HG03442 (cell line): Measurements from ENCODE around the gene ANAPC1.
"Not testable (repeated sequence)": the region's sequence is repeated elsewhere in the genome, so short reads cannot be mapped to it uniquely, and the experiment has no call there.

Experiments used
- ATAC-seq: cut with Tn5 transposase; IDR thresholded peaks from one replicate; pipeline ENCODE4 v1.9.1; 2021; ENCODE audit warnings: mild to moderate bottlenecking, moderate library complexity; ENCODE audit not compliant: unreplicated experiment

ANAPC1 gene

GRCh38 chr2:111883661-111884591, at the start of gene ANAPC1:
Gene ANAPC1, minus strand, starts transcription at chr2:111884193. Its CDS starts 3,368 bp downstream, at chr2:111880825.
- ATAC-seq: peak; percentile 80

- no peak for ATAC-seq
These were observed 48.9 kb upstream of the ANAPC1 start for GRCh38 chr2:111932841-111933291.

DNA sequence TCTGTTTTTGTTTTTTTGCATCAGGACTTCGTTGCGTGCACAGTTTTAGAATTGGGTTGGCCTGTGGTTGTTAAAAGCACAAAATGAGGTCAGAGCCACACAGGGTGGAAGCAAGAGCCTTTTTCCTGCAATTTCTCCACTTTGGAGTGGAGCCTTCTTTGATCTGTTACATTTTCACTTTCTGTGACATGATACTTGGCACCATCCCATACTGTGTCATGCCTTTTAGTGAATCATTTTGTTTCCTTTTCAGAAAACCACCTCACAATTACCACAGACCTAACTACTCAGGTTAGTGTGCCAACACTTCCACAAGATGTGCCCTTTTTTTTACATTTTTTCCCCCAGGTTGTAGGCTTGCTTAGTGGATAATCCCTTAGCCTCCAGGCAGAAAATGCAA, 46.9 kb upstream of the ANAPC1 start:
- no peak for ATAC-seq

- no peak for ATAC-seq
These were observed 46.4 kb upstream of the ANAPC1 start for GRCh38 chr2:111930409-111930808.

GRCh38 chr2:111927723-111928122, 43.7 kb upstream of the ANAPC1 start:
- ATAC-seq: no peak

- no peak for ATAC-seq
These were observed 40.7 kb upstream of the ANAPC1 start for GRCh38 chr2:111924617-111925107.

DNA sequence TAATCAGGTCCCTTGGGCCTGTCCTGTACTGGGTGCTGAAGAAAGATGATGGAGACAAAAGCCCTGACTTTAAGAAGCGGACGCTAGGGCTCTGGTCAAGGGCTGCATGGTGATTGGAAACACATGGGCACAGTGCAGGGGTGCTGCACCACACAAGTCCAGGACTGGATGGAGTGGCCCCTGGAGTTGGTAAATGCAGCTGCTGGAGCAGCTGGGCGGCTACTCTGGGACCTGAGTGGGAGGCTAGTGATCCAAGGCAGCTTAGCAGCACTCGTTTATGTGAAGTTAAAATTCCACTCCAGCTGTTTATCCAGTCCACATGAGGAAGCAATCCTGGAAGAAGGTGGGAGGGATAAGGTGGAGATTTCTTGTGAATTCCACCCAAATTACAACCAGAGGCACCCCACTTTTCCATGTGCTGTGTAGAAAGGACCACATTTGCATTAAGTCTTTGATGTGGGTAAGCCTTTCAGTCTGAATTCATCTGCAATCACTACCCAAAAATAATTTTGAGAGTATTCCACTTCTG, 39.3 kb upstream of the ANAPC1 start:
- ATAC-seq: no peak

GRCh38 chr2:111919794-111920608, 36.0 kb upstream of the ANAPC1 start:
- no peak for ATAC-seq

DNA sequence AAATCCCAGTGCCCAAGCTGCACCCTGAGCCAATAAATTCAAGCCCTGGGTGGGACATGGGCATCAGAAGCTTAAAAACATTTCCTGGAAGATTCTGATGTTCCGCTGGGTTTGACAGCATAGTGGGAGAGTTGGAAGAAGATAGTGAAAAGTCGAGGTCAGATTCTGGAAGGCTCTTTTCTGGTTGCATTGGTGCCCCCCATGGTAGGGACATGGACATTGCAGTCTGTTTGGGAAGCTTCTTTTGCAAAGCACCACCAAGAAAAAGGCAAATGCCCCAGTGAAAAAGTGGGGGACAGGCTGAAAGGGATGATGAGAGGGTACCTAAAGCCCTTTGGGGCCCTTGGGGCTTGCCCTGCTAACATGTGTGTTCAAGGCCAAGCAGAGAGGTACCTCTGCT, 35.4 kb upstream of the ANAPC1 start:
- no peak for ATAC-seq

DNA sequence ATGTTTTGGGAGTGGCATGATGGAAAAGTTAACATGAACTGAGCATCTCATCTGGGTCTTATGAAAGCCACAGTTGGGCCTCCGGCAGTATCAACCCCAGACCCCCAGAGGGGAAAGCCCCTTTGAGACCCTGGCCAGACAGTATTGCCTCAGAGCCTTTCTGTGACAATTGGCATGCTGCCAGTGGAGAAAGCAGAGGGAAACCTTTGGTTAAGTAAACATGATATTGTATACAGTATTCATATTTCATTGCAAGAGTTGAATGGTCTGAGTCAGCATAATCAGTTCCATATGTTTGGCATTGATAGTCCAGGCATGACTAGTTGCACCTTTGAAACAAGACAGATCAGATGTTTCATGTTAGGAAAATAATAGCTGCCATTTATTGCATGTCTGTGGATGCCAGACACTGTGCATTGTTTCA, 34.4 kb upstream of the ANAPC1 start:
- no peak for ATAC-seq

DNA sequence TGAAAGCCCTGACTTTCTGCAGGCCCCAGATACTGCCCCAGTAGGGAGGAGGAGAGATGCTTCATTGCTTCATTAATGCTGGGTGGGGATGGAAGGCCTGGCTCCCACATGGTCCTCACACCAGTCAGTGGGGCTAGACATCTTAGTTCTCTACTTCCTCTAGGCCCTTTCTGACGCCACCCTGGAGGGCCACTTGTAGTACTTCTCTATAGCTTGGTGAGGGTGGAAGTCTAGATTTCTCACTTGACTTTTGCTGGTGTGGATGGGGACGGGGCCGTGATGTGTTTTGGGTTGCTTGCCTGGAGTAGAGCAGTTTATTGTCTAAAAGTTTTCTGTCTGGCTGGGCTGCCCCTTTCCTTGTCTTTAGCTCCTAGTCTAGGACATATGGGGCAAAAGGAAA, 33.1 kb upstream of the ANAPC1 start:
- no peak for ATAC-seq

- no peak for ATAC-seq
These were observed 28.6 kb upstream of the ANAPC1 start for GRCh38 chr2:111912547-111912946.

DNA sequence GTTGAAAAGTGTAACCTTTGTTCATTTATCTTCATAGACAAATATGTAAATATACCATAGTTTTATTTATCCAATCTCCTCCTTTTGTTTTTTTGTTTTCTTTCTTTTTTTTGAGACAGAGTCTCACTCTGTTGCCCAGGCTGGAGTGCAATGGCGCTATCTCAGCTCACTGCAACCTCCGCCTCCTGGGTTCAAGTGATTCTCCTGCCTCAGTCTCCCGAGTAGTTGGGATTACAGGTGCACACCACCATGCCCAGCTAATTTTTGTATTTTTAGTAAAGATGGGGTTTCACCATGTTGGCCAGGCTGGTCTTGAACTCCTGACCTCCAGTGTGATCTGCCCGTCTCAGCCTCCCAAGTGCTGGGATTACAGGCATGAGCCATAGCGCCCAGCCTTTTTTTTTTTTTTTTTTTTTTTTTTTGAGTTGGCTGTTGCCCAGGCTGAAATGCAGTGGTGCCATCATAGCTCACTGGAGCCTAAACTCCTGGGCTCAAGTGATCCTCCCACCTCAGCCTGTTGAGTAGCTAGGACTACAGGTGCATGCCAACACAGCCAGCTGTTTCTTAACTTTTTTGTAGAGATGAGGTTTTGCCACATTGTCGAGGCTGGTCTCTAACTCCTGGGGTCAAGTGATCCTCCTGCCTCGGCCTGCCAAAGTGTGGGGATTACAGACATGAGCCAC, 27.4 kb upstream of the ANAPC1 start:
- ATAC-seq: not testable (repeated sequence)

DNA sequence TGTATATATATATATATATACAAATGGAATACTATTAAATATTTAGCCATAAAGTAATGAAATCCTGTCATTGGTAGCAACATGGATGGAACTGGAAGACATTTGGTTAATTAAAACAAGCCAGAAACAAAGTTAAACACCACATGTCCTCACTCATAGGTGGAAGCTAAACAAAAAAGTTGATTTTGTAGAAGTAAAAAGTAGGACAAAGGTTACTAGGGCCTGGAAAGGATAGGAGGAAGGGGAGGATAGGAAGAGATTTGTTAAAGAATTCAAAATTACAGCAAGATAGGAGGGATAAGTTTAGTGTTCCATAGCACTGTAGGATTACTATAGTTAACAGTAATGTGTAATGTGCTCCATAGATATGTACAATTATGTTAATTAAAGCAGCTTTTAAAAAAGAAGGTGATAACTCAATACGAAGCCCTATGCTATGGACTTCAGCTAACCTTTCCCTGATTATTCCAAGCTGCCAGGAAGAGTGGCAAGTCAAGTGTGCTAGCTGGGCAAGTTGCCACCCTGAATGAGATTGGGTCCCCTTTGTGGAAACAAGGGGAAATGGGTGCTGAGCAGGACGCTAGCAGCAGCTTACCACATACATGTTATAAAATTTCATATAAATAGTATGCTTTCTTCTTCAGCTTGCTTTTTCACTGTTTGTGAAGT, 26.8 kb upstream of the ANAPC1 start:
- no peak for ATAC-seq

- ATAC-seq: not testable (repeated sequence)
These were observed 26.0 kb upstream of the ANAPC1 start for GRCh38 chr2:111909997-111910396.

DNA sequence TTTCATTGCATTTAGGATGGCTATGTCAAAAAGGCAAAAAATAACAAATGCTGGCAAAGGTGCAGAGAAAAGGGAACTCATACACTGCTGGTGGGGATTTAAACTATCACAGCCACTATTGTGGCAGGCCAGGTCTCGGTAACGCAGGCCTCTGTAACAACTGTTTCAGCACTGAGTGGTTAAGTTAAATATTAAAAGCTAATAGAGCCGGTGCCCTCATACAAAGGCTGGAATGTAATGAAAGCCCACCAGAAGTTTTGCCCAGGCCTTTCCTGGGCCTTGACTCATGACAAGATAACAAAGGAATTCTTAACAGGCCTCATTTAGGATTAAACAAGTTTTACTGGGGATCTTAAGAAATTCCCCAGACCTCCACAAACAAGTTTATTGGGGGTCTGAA, 25.1 kb upstream of the ANAPC1 start:
- ATAC-seq: no peak

DNA sequence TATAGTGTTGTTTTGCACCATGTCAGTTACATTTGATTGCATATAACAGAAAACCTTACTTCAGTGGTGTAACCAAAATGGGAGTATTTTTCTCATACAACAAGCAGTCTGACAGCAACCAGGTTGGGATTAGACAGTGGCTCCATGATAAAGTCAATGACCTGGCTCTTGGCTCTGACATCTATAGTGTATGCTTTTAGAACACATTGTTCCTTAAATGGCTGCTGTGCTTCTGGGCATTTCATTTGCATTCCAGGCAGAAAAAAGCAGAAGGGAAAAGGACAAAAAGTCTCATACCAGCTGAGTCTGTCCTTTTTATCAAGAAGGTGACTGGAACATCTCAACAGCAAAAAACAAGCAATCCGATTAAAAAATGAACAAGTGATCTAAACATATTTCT, 24.6 kb upstream of the ANAPC1 start:
- ATAC-seq: no peak

DNA sequence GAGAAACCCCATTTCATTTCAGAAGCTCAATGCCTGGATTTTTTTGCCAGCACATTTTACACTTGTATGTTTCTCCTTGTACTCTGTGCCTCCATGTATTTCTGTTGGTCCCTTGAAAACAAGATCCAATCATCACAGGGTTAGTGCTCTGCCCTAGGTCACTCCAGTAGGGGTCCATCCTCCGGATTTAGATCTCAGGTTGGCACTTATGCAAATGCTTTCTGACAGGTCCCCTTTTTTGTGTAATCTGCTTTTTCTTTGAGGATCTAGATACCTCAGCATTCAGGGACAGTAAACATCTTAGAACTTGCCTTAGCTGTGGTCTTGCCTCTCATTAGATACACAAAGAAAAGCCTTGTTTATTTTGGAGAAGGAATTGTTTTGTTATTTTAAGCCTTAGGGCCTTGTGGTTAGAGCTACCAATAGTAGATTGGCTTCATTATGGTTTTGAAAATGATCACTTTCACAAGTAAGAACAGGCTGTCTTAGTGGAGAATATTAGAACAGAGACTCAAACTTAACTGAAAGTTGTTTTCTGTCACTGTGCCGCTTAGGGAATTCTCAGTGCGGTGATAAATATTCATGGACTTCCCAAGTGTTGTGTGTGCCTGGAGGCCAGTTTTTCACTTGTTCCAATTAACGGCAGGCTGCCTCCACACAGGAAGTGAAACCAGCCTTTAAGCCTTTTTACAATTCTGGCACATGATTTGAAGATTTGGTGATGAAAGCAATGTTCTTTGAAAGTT, 22.2 kb upstream of the ANAPC1 start:
- ATAC-seq: no peak

GRCh38 chr2:111905475-111905869, 21.5 kb upstream of the ANAPC1 start:
- ATAC-seq: not testable (repeated sequence)
